Measurements from ENCODE around the gene ACTL8. TPM values are rescaled to one million over a fixed set of nuclear protein-coding genes. Genes with fewer than 3 reads are reported as not detected.

Gene ACTL8
- total RNA-seq, 4 donors from 2014 or later, result 0.18 to 0.50 (median 0.19) TPM; not detected in 1

DNA sequence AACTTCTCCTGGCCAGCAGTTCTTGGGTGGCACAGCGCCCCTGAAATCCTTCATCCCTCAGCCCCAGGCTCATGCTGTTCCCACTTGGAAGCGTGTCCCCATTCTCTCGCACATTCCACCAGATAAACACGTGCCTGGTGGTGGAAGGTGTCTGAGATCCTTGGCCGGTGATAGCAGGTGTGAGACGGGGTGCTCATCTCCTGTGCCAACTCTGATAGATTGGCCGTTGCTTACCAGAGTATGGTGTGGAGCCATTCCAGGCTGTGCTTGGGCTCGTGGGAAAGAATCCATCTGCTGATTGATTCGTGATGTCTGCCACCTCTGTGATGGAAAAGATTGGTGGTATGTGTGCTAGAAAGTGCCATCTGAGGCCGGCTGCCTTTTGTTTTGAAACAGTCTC, 22.2 kb downstream of the ACTL8 start:
- DNase-seq, result no peak
- H3K36me3 ChIP-seq, result no peaks in the 10 kb centered on the region
- peaks cover 0 to 52% (median 0%) of the 10 kb centered on the region in 4 donors for H3K27me3 ChIP-seq
- H3K27ac ChIP-seq, result no peak overlapping the region
- H3K9me3 ChIP-seq, result no peaks in the 10 kb centered on the region
- TF ChIP-seq, protein P1, sequence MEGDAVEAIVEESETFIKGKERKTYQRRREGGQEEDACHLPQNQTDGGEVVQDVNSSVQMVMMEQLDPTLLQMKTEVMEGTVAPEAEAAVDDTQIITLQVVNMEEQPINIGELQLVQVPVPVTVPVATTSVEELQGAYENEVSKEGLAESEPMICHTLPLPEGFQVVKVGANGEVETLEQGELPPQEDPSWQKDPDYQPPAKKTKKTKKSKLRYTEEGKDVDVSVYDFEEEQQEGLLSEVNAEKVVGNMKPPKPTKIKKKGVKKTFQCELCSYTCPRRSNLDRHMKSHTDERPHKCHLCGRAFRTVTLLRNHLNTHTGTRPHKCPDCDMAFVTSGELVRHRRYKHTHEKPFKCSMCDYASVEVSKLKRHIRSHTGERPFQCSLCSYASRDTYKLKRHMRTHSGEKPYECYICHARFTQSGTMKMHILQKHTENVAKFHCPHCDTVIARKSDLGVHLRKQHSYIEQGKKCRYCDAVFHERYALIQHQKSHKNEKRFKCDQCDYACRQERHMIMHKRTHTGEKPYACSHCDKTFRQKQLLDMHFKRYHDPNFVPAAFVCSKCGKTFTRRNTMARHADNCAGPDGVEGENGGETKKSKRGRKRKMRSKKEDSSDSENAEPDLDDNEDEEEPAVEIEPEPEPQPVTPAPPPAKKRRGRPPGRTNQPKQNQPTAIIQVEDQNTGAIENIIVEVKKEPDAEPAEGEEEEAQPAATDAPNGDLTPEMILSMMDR (IDR thresholded peaks at IDR 0.05), result no peak
- no peak for TF ChIP-seq POLR2A (IDR thresholded peaks at IDR 0.05)
- no peak overlapping the region for H3K4me3 ChIP-seq
- no peaks in the 10 kb centered on the region for H3K4me1 ChIP-seq
- intact Hi-C loops (cut with DNase I), result no loop called here
- 60 to 65% methylated on average over 6 to 7 of the region's 10 CpGs for WGBS, 2 donors

DNA sequence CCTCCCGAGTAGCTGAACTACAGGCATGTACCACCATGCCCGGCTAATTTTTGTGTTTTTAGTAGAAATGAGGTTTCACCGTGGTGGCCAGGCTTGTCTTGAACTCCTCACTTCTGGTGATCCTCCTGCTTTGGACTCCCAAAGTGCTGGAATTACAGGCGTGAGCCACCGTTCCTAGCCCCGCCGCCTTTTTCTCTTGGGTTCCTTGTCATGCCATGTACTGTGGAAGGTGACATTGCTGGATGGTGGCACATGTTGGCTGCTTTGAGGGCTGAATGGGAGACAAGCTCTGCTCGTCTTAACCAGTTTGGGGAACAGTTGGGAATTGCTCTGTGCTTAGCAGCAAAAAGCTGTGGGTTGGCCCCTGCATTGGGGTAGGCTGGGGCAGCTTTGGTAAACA, 22.7 kb downstream of the ACTL8 start:
- DNase-seq, result no peak
- WGBS, 2 donors, result 67 to 73% methylated on average over 3 to 7 of the region's 8 CpGs
- Histone ChIP-seq H3K4me3 (no peak overlapping the region), H3K4me1 (no peaks in the 10 kb centered on the region), H3K9me3 (no peaks in the 10 kb centered on the region), H3K27me3 (peaks cover 0 to 47% (median 0%) of the 10 kb centered on the region in 4 donors), H3K36me3 (no peaks in the 10 kb centered on the region), H3K27ac (no peak overlapping the region)
- intact Hi-C loops (cut with DNase I), result no loop called here
- TF ChIP-seq, protein P1 (IDR thresholded peaks at IDR 0.05), result no peak
- no peak for TF ChIP-seq POLR2A (IDR thresholded peaks at IDR 0.05)

DNA sequence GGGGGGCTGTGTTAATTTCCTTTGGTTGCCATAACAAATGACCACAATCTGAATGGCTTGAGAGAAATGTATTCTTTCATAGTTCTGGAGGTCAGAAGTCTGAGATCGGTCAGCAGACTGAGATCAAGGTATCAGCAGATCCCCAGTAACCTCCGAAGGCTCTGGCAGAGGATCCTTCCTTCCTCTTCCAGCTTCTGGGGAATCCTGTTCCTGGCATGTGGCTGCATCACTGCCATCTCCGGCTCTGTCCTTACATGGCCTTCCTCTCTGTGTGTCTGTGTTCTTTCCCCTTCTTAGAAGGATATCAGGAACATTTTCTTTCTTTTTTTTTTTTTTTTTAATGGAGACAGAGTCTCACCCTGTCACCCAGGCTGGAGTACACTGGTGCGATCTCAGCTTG, 25.8 kb downstream of the ACTL8 start:
- intact Hi-C loops (cut with DNase I), result no loop called here
- H3K4me3 ChIP-seq, result no peak overlapping the region
- H3K36me3 ChIP-seq, result no peaks in the 10 kb centered on the region
- DNase-seq, result no peak
- TF ChIP-seq, protein P1 (IDR thresholded peaks at IDR 0.05), result no peak
- TF ChIP-seq POLR2A (IDR thresholded peaks at IDR 0.05), result no peak
- no peaks in the 10 kb centered on the region for H3K4me1 ChIP-seq
- H3K9me3 ChIP-seq, result no peaks in the 10 kb centered on the region
- 59 to 66% methylated on average over 4 of the region's 4 CpGs for WGBS, 2 donors
- H3K27ac ChIP-seq, result no peak overlapping the region
- H3K27me3 ChIP-seq, result peaks cover 0 to 38% (median 0%) of the 10 kb centered on the region in 4 donors

DNA sequence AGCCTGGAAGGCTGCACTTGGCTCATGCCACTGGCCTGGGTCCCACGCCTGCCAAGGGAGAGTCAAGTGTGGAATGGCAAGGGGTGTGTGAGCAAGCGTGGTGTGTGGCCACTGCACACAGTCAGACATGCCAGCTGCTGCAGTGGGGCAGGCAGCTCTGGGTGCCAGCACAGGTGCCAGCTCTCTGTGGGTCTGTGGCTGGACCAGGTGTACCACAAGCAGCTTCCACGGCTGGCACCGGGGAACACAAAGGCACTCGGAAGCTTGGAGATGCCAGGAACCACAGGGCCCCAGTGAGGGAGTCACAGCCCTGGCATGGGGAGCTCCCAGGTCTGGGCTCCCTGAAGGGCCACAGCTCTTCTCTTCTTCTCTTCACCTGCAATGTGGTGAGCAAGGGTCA, 34.8 kb downstream of the ACTL8 start:
- intact Hi-C loops (cut with DNase I), result no loop called here
- no peak for DNase-seq
- no peaks in the 10 kb centered on the region for H3K4me1 ChIP-seq
- peaks cover 0 to 84% (median 0%) of the 10 kb centered on the region in 4 donors for H3K27me3 ChIP-seq
- H3K4me3 ChIP-seq, result no peak overlapping the region
- H3K27ac ChIP-seq, result no peak overlapping the region
- no peaks in the 10 kb centered on the region for H3K36me3 ChIP-seq
- TF ChIP-seq, protein P1 (IDR thresholded peaks at IDR 0.05), result no peak
- no peak for TF ChIP-seq POLR2A (IDR thresholded peaks at IDR 0.05)
- no peaks in the 10 kb centered on the region for H3K9me3 ChIP-seq
- 50 to 93% methylated on average over 2 to 3 of the region's 5 CpGs for WGBS, 2 donors

DNA sequence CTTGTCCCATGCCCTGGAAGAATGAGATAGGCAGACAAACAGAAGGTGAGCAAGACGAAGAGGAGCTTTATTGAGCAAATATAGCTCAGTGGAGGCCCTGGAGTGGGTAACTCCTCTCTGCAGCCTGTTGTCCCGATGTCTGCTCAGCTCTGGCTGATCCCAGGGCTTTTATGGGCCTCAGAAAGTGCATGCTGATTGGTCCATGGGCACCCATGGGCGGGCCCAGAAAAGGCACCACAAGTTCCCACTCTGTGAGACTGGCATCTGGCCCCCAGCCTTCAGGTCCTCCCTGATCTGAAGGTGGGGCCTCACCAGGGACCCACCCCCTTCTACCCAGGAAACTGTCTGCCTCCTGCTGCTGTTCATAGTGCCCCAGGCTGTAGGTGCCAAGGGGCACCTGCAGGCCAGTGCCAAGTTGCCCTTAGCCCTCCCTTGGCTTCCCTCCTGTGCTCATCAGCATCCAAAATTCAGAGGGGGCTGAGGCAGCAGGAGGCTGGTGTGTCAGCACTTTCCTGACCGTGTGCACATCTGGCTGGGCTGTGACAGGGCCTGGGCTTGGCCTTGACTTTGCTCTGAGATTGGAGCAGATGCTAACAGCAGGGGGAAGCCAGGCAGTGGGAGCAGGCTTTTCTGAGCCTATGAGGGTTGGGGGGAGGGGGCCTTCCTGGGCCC, 35.4 kb downstream of the ACTL8 start:
- 40 to 86% methylated on average over 1 of the region's 4 CpGs for WGBS, 2 donors
- Histone ChIP-seq H3K4me3 (no peak overlapping the region), H3K9me3 (no peaks in the 10 kb centered on the region), H3K27ac (no peak overlapping the region), H3K36me3 (no peaks in the 10 kb centered on the region), H3K27me3 (peaks cover 0 to 82% (median 0%) of the 10 kb centered on the region in 4 donors), H3K4me1 (no peaks in the 10 kb centered on the region)
- TF ChIP-seq, protein P1 (IDR thresholded peaks at IDR 0.05), result no peak
- no peak for TF ChIP-seq POLR2A (IDR thresholded peaks at IDR 0.05)
- intact Hi-C loops (cut with DNase I), result no loop called here
- no peak for DNase-seq

Data from esophagus squamous epithelium (tissue), 5 donors.